ENCODE results near the gene OTOGL.

GRCh38 chr12:80356097-80356496, 256.8 kb downstream of the OTOGL start:
- TF ChIP-seq CTCF (IDR thresholded peaks at IDR 0.05; ENCODE audit: insufficient read depth, low read length) (no peak), REST (IDR thresholded peaks at IDR 0.05; ENCODE audit: insufficient replicate concordance, low read depth) (no peak), POLR2AphosphoS5 (IDR thresholded peaks at IDR 0.05; ENCODE audit: low read depth) (no peak), GABPA (IDR thresholded peaks at IDR 0.05; ENCODE audit: low read depth) (no peak)
